Hindlimb muscle (tissue), 1 donor: ENCODE data around the gene BCHE. TPM values are rescaled to one million over a fixed set of nuclear protein-coding genes. Genes with fewer than 3 reads are reported as not detected.
"Not testable (repeated sequence)": the region's sequence is repeated elsewhere in the genome, so short reads cannot be mapped to it uniquely, and the experiment has no call there.

Experiments
- DNase-seq: peaks from one replicate; pipeline ENCODE4 v3.0.0-alpha.2; 2013
- polyA plus RNA-seq: library from polyadenylated mRNA; unstranded; fragments of 120-200 nt; gene quantifications from one replicate; pipeline ENCODE4 v1.2.1, GENCODE V29; 2013; ENCODE audit not compliant: insufficient read length

Gene BCHE
- polyA plus RNA-seq, 1 donor: 53.2 TPM

DNA sequence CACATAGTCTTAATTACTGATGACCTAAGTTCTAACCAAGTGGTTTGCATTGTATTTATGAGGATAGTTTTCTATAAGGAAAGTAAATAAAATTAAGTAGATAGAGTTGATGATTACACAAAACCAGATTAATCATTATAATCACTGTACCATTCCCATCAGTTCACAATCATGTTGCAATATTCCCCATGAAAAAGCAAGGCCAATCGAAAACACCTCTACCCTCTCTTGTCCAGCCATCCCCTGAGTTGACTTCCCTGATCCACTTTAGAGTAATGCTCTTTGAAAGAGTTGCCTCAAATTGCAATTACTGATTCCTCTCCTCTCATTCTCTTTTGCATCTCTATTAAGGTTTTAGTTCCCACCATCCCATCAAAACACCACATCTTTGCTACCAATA is 21.0 kb downstream of the BCHE start:
- no peak for DNase-seq

DNA sequence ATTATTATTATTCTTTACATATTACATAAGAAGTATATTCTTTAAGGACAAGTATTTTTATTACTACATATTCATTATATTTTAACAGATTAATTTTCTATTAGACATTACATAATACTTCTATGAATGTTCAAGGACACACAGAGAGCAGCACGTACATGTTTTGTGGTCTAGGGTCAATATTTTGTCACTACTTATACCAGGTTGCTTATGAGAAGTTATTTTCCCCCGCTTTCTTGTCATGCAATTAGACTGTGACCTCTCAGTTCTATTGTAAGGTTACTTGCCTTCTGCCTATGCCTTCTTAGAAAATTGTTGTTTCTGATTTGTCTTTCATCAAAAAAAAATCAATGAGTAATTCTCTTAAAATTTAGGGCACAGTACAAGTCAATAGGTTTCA is 21.5 kb downstream of the BCHE start:
- DNase-seq: no peak

GRCh38 chr3:165814380-165814779 is 22.8 kb downstream of the BCHE start:
- no peak for DNase-seq

DNA sequence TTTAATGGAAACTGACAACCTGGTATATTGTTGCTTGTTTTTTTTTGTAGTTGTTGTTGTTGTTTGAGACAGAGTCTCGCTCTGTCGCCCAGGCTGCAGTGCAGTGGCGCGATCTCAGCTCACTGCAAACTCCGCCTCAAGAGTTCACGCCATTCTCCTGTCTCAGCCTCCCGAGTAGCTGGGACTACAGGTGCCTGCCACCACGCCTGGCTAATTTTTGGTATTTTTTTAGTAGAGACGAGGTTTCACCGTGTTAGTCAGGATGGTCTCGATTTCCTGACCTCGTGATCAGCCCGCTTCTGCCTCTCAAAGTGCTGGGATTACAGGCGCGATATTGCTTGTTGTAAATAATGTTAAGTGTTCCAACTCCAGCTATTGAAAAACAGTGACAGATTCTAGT is 29.3 kb downstream of the BCHE start:
- DNase-seq: not testable (repeated sequence)

- no peak for DNase-seq
Measured at GRCh38 chr3:165805946-165806561, 31.2 kb downstream of the BCHE start.

GRCh38 chr3:165803471-165803870 is 33.8 kb downstream of the BCHE start:
- no peak for DNase-seq

- DNase-seq: no peak
Measured at GRCh38 chr3:165800970-165801369, 36.3 kb downstream of the BCHE start.

GRCh38 chr3:165799026-165799425 is 38.2 kb downstream of the BCHE start:
- no peak for DNase-seq

- peak; percentile 86 for DNase-seq
Measured at GRCh38 chr3:165797551-165797950, 39.7 kb downstream of the BCHE start.

GRCh38 chr3:165796701-165797100 is 40.5 kb downstream of the BCHE start:
- no peak for DNase-seq

GRCh38 chr3:165788531-165788930 is 48.7 kb downstream of the BCHE start:
- DNase-seq: no peak

- DNase-seq: no peak
Measured at GRCh38 chr3:165786013-165786412, 51.2 kb downstream of the BCHE start.

DNA sequence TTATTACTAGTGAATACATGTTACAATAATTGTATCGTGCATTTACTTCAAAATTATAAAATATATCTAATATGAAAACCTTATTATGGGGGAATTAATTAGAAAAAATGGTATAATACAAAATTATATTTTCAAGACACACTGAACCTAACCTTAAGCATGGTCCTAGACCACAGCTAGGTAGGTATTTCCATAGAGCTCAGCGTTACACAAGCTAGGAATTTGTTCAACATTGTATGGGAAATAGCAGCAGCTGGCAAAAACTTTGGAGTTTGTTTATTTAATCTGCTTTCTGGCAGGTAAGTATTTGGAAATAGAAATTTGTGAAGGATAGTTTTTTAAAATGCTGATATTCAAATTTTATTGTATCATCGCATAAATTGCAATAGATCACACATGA is 52.9 kb downstream of the BCHE start:
- DNase-seq: no peak

DNA sequence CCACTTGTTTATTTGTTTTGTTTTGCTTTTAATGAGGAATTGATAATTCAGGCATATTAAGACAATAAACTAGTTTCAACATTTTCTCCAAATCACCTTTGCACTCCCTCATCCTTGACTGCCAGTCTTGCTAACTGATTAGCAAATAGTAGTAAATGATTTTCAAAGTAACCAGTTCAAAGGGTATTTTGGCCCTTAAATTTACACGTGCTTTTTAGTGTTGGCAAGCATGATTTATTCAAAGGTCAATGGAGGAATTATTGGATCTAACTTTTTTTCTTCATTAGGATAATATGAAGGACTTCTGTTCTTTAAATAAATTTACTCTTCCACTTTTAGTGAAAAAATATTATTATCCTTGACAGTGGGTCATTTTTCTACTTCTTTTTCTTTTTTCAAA is 53.8 kb downstream of the BCHE start:
- no peak for DNase-seq

GRCh38 chr3:165778891-165779290 is 58.3 kb downstream of the BCHE start:
- DNase-seq: no peak

DNA sequence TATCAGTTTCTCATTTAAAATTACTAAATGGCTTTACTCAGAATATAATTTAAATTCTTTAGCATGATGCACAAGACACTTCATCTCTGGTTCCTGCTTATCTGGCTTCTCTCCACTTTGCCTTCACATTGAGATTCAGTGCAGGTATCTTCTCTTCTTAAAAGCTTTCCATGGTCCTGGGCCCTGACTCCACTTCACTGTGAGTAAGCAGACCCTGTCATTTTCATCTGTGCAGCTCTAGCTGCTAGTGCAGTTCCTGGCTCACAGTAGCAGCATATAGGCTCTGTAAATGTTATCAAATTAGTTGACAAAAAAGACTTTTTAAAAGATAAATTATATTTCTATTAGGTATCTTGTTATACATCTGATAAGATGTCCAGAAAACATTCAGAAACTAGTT is 58.8 kb downstream of the BCHE start:
- DNase-seq: no peak

GRCh38 chr3:165775824-165776223 is 61.4 kb downstream of the BCHE start:
- DNase-seq: no peak

DNA sequence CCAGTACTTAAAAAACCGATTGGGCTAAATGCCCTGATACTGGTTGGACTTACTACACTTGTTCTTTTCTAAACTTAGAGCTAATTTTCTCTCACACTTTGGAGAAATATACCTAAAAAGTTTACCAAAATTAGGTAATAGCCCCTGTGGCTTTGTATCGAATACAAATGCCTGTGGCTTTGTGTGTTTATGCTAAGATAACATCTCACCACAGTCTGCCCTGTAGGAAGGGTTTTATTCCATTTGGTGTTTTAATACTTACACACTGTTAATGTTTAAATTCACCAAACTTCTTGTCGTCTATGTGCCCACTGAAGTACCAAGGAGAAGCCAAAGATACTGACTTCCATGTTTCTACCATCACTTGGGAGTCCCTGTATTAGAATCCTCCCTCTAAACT is 66.4 kb downstream of the BCHE start:
- no peak for DNase-seq

DNA sequence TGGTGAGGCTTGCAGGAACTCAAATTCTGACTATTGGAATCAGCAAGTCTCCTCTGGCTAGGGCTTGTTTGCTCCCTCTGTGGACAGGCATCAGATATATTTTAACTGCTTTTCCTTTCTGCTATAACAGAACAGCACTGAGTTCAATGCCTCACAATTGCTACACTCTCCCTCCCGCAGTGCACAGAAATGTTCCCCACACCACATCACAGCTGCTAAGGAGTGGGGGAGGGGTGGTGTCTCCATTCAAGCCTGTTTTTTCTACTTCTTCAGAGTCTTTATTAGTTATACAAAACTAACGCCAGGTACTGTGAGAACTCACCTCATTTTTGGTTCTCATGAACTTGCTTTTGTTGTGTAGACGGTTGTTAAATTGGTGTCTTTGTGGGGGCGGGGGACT is 68.5 kb downstream of the BCHE start:
- no peak for DNase-seq

GRCh38 chr3:165759041-165759440 is 78.2 kb downstream of the BCHE start:
- no peak for DNase-seq

GRCh38 chr3:165755571-165755970 is 81.7 kb downstream of the BCHE start:
- no peak for DNase-seq

DNA sequence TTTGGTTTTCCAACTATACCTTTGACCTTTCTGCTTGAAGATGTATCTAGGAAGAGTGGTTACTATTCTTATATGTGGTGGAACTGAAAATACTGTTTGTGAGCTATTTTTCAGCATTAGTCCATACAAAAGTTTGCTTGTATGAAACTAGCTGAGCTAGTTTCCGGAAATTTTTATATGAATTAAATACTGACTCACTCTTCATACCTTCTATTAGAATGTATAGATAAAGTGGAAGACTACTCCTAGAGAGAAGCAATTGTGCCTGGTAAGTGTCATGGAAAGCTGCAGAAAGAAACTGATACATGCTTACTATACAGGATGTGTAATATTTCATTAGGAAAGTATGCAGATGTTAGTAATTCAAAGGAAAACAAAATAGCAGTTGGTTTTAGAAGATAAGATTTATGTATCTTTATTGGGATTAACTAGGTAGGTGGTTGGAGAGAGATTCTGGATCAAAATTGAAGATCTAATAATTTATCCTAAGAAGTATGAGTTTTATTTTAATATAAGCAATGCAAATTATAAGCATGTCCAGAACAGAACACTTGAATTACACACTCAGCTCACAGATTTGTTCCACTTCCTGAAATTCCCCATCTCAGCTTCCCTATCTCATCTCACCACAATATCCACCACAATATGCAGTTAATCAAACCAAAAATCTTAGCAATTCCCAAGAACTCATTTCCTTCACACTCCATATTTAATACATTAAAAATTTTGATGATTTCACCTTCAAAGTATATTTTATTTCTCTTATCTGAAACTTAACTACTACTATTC is 82.8 kb downstream of the BCHE start:
- no peak for DNase-seq

DNA sequence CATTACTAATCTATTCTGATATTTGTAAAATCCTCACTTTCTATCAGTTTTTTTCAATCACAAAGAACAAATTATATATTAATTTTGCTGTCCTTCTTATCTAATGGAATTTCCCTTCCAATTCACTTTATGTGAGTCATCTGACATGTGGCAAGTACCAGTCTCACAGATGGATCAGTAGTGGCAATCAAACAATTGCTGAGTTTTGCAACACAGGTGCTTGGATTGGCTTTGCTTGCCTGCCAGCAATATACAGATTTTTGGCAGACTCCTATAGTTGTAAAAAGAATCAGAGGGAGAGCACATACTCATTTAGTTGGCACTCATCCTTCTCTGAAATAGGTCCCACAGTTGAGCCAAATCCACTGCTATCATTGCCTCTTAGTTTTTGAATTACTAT is 83.7 kb downstream of the BCHE start:
- no peak for DNase-seq

GRCh38 chr3:165751637-165752036 is 85.6 kb downstream of the BCHE start:
- no peak for DNase-seq

GRCh38 chr3:165749821-165750220 is 87.4 kb downstream of the BCHE start:
- DNase-seq: no peak
